PC-3 (cell line): ENCODE results near the gene B4GALNT4.

ENCODE experiments used
- CTCF ChIP-seq: fragments of 300-600 bp; sonication (generic); conservative IDR thresholded peaks from 2 replicates; pipeline ENCODE4 v1.5.1; 2017; ENCODE audit warnings: antibody characterized with exemption, low read depth, mild to moderate bottlenecking, low read length
- EZH2 ChIP-seq: fragments of 300-600 bp; sonication (generic); IDR thresholded peaks from one replicate; pipeline ENCODE4 v1.6.1; 2017; ENCODE audit warnings: antibody characterized with exemption, mild to moderate bottlenecking, low read length; ENCODE audit not compliant: unreplicated experiment
- EZH2phosphoT487 ChIP-seq: fragments of 300-600 bp; sonication (generic); IDR thresholded peaks from 2 replicates; pipeline ENCODE4 v1.6.1; 2018; ENCODE audit warnings: mild to moderate bottlenecking, antibody characterized with exemption, low read length, borderline replicate concordance

DNA sequence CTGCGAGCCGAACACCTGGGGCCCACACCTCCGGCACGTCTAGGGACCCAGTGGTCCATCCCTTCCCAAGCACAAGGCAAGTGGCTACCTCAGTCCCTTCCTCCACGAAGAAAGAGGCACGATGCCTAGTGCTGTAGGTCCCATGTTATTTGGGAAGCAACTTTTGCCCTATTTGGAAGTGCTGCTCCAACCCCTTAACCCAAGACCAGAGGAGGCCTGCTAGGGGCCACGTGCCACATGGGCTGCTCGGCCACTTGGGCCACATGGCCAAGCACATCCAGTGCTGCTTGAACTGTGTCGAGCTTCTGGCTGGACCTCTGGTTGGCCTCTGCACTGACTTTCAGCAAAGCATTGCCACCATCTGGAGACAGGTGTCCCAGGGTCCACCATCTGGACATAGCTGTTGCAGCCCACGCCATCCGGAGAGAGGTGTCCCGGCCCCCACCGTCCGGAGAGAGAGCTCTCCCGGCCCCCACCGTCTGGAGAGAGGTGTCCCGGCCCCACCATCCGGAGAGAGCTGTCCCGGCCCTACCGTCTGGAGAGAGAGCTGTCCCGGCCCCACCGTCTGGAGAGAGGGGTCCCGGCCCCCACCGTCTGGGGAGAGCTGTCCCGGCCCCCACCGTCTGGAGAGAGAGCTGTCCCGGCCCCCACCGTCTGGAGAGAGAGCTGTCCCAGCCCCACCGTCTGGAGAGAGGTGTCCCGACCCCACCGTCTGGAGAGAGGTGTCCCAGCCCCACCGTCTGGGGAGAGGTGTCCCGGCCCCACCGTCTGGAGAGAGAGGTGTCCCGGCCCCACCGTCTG lies 6.5 kb upstream of the B4GALNT4 start:
- TF ChIP-seq CTCF: no peak
- no peak for TF ChIP-seq EZH2
- no peak for TF ChIP-seq EZH2phosphoT487
